Mononuclear cell (primary cell): ENCODE results near the gene HDGFL2. TPM values are rescaled to one million over a fixed set of nuclear protein-coding genes. Genes with fewer than 3 reads are reported as not detected.
"Not testable (repeated sequence)": the region's sequence is repeated elsewhere in the genome, so short reads cannot be mapped to it uniquely, and the experiment has no call there.

Source experiments
- H3K27me3 ChIP-seq: 2 replicates; pipeline ENCODE4 v1.6.0; 2011; ENCODE audit warnings: low read length, control low read depth; ENCODE audit not compliant: insufficient read depth
- H3K4me1 ChIP-seq: 2 replicates; pipeline ENCODE4 v1.5.1; 2011; ENCODE audit warnings: mild to moderate bottlenecking, low read length, control low read depth; ENCODE audit not compliant: insufficient read depth
- H3K4me3 ChIP-seq: 2 replicates; pipeline ENCODE4 v1.5.1; 2011; ENCODE audit warnings: mild to moderate bottlenecking, low read length, moderate library complexity
- H3K9me3 ChIP-seq: 2 replicates; pipeline ENCODE4 v1.5.1; 2011; ENCODE audit warnings: low read depth, mild to moderate bottlenecking, control low read depth, low read length
- total RNA-seq: library from RNA; depleted of rRNA; stranded (reverse); fragments of >200 nt; gene quantifications from one replicate; pipeline ENCODE4 v1.2.3, GENCODE V29; 2012

HDGFL2 gene
- total RNA-seq, 1 donor: 13.2 TPM

- peaks cover 56% of the 10 kb centered on the region for H3K4me1 ChIP-seq
- no peaks in the 10 kb centered on the region for H3K9me3 ChIP-seq
- no peaks in the 10 kb centered on the region for H3K27me3 ChIP-seq
- H3K4me3 ChIP-seq: no peak overlapping the region
These were observed 64.7 kb downstream of the HDGFL2 start for GRCh38 chr19:4536798-4537197.

DNA sequence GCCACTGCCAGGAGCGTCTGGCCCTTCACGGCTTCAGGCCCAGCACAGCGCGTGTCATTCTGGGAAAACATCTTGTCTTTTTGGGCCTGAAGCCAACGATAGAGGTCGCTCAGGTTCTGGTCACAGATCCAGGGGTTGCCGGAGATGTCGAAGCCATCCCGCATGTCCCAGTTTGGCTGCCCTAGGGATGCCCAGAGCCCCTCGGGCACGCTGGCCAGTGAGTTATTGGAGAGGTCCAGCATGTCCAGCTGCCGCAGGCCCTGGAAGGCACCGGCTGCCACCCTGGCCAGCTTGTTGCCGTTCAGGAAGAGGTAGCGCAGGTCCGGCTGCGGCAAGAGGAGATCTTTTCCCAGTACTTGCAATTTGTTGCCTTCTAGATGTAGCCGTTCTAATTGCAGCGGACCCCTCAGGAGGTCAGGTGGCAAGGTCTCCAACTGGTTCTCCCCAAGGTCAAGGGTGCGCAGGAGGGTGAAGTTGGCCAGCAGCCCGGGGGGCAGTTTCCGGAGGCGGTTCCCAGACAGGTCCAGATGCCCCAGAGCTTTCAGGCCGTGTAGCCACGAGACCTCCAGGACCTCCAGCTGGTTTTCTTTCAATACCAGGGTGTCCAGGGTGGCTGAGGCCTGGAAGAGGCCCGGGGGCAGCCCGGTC, 66.0 kb downstream of the HDGFL2 start:
- H3K9me3 ChIP-seq: no peaks in the 10 kb centered on the region
- H3K4me3 ChIP-seq: no peak overlapping the region
- H3K27me3 ChIP-seq: no peaks in the 10 kb centered on the region
- H3K4me1 ChIP-seq: peaks cover 67% of the 10 kb centered on the region

GRCh38 chr19:4538601-4538954, 66.5 kb downstream of the HDGFL2 start:
- no peaks in the 10 kb centered on the region for H3K9me3 ChIP-seq
- H3K4me3 ChIP-seq: peak overlapping the region; percentile 37
- H3K4me1 ChIP-seq: peaks cover 67% of the 10 kb centered on the region
- H3K27me3 ChIP-seq: no peaks in the 10 kb centered on the region

GRCh38 chr19:4539169-4539692, 67.1 kb downstream of the HDGFL2 start:
- Histone ChIP-seq H3K9me3 (no peaks in the 10 kb centered on the region), H3K27me3 (no peaks in the 10 kb centered on the region), H3K4me1 (peaks cover 67% of the 10 kb centered on the region), H3K4me3 (peak overlapping the region; percentile 37)

DNA sequence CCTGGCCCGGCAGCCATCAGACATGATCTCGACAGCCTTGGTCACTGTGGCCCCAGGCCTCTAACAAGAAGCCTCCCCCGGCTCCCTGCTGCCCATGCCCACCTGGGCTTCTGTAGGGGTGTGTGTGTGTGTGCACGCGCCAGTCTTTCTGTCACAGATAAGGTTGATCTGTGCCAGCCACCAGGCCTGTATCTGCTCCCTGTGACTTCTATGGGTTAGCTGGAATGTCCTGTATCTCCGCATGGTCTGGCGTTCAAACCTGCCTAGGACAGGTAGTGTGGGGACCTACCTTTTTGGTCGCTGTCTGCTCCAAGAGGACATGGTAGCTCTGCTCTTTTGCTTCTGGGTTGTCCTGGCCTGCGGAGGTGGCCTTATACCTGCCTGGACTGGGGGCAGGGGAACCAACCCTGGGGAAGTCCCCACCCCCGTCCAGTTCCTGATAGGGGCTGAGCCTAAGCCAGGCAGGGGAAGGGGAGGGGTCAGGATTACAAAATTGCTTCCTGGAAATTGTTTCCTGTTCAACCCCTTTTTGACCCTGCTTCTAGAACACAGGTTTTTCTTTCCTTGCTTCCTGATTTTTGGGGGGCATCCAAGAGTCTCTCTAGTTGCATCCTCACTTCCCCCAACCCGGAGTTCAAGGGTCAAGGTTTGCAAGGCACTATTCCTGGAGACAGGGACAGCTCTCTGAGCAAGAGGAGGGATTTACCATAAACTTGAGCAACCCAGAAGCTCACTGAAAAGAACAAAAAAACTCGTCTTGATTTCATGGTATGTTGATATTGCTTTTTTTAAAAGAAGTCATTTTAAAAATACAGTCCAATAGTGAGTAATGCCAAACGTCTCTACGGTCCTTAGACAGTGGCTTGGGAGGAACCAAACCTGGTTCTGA, 67.8 kb downstream of the HDGFL2 start, which contains the start of gene LRG1:
Gene LRG1 (minus strand): TSS at position 344 of the 889 bp plus-strand sequence. CDS start 23 bp downstream, at position 321.
- Histone ChIP-seq H3K9me3 (no peaks in the 10 kb centered on the region), H3K4me3 (peak within 1 kb of the TSS; percentile 37), H3K27me3 (no peaks in the 10 kb centered on the region), H3K4me1 (peaks cover 67% of the 10 kb centered on the region)

DNA sequence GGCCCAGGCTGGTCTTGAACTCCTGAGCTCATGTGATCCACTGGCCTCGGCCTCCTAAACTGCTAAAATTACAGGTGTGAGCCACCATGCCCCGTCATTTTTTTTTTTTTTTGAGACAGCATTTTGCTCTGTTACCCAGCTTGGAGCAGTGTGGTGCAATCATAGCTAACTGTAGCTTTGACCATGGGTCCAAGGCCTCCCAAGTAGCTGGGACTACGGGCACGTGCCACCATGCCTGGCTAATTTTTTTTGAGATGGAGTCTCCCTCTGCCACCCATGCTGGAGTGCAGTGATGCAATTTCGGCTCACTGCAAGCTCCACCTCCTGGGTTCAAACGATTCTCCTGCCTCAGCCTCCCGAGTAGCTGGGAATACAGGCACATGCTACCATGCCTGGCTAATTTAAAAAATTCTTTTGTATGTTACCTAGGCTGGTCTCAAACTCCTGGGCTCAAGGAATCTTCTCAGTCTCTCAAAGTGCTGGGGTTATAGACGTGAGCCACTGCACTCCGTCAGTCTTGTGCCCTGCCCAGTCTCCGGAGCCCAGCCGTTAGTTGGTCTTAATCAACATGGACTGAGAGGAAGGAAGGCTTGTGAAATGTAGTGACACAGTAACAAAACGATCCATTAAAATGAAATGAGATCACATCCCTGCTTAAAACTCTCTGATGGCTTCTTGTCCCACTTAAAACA, 69.2 kb downstream of the HDGFL2 start:
- Histone ChIP-seq H3K4me3 (no peak overlapping the region), H3K27me3 (no peaks in the 10 kb centered on the region), H3K4me1 (peaks cover 57% of the 10 kb centered on the region), H3K9me3 (no peaks in the 10 kb centered on the region)

DNA sequence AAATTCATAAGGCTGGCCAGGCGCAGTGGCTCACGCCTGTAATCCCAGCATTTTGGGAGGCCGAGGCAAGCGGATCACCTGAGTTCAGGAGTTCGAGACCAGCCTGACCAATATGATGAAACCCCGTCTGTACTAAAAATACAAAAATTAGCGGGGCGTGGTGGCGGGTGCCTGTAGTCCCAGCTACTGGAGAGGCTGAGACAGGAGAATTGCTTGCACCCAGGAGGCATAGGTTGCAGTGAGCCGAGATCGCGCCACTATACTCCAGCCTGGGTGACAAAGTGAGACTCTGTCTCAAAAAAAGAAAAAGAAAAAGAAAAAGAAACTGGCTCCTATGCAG, 69.7 kb downstream of the HDGFL2 start:
- peaks cover 52% of the 10 kb centered on the region for H3K4me1 ChIP-seq
- H3K9me3 ChIP-seq, H3K4me3 ChIP-seq, H3K27me3 ChIP-seq: not testable (repeated sequence)

- Histone ChIP-seq H3K27me3 (no peaks in the 10 kb centered on the region), H3K4me1 (peaks cover 53% of the 10 kb centered on the region), H3K9me3 (no peaks in the 10 kb centered on the region), H3K4me3 (peak overlapping the region; percentile 36)
These were observed 71.1 kb downstream of the HDGFL2 start for GRCh38 chr19:4542896-4543841.

DNA sequence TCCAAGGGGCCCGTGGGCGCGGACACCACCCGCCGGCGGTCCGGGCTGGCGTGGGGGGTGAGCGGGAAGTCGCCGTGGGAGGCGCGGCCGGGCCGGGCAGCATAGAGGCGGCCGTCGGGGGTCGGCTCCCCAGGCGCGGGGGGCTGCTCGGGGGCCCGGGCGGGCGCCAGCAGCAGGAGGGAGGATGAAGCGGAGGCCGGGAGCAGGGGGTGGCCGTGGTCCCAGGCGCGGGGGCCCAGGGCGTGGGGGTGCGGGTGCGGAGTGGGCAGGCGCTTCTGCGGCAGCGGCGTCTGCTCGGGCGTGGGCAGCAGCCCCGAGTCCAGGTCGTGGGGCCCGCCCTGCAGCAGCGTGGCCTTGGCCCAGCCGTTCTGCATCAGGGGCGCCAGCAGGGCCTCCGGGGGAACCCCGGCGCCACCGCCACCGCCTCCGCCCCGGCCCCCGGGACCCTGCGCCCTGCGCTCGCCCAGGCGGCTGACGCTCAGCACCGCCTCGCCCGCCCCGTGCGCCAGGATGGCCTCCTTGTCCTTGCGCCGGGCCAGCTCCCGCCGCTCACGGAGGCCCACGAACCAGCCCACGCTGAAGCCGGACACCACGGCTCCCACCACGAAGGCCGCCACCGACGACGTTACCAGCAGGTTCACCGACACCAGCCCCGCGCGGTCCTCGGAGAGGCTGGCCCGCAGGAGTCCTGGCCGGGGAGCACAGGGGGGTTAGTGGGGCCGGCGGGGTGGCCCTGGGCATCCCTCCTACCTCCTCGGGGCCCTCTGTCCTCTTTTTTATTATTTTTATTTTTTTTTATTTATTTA, 71.9 kb downstream of the HDGFL2 start:
- H3K9me3 ChIP-seq: no peaks in the 10 kb centered on the region
- peaks cover 44% of the 10 kb centered on the region for H3K4me1 ChIP-seq
- peak overlapping the region; percentile 36 for H3K4me3 ChIP-seq
- H3K27me3 ChIP-seq: no peaks in the 10 kb centered on the region

DNA sequence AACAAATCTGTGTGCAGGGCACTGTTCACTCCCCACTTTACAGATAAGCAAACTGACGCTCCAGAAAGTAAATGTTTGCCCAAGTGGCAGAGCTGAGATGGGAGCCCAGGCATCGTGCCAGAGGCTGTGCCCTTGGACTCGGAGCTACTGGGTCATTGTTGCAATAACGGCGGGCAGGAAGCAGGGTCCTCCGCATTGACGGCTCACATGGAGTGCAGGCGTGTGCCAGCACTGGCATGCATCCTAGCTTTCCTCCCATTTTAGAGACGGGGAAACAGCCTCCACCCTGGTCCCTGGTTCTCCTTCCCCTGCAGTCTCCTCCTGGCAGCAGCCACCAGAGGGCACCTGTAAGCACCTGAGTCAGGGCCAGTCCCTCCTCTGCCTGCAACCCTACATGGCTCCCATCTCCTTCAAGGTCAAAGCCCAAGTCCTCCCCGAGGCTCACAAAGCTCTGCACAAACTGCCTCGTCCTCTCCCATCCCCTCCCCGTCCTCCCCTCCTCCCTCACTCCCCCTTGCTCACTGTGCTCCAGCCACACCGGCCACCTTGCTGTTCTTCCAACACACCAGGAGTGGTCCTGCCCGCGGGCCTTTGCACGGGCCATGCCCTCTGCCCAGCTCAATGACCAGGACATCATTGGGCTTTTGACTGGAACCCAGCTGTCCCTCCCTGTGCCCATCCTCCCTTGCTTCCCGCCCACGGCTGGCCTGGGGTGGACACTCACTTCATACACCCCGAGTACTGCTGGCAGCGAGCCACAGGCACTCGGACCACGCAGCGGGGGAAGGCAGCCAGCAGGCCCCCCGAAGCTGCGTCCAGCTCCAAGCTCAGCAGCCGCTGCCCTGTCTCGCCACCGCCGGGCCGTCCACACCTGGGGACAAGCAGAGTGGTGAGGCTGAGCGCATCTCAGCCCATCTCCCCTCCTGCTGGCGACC, 75.5 kb downstream of the HDGFL2 start:
- H3K4me1 ChIP-seq: peaks cover 10% of the 10 kb centered on the region
- no peaks in the 10 kb centered on the region for H3K27me3 ChIP-seq
- no peaks in the 10 kb centered on the region for H3K9me3 ChIP-seq
- no peak overlapping the region for H3K4me3 ChIP-seq

GRCh38 chr19:4548238-4548584, 76.1 kb downstream of the HDGFL2 start:
- H3K27me3 ChIP-seq: no peaks in the 10 kb centered on the region
- H3K4me1 ChIP-seq: peaks cover 6% of the 10 kb centered on the region
- no peaks in the 10 kb centered on the region for H3K9me3 ChIP-seq
- no peak overlapping the region for H3K4me3 ChIP-seq

GRCh38 chr19:4550018-4550417, 77.9 kb downstream of the HDGFL2 start:
- Histone ChIP-seq H3K4me1 (peaks cover 6% of the 10 kb centered on the region), H3K9me3 (no peaks in the 10 kb centered on the region), H3K4me3 (no peak overlapping the region), H3K27me3 (no peaks in the 10 kb centered on the region)

- peaks cover 6% of the 10 kb centered on the region for H3K4me1 ChIP-seq
- H3K9me3 ChIP-seq: no peaks in the 10 kb centered on the region
- no peaks in the 10 kb centered on the region for H3K27me3 ChIP-seq
- H3K4me3 ChIP-seq: no peak overlapping the region
These were observed 78.5 kb downstream of the HDGFL2 start for GRCh38 chr19:4550479-4551050.
